ENCODE results near the gene SRC.

SRC gene

DNA sequence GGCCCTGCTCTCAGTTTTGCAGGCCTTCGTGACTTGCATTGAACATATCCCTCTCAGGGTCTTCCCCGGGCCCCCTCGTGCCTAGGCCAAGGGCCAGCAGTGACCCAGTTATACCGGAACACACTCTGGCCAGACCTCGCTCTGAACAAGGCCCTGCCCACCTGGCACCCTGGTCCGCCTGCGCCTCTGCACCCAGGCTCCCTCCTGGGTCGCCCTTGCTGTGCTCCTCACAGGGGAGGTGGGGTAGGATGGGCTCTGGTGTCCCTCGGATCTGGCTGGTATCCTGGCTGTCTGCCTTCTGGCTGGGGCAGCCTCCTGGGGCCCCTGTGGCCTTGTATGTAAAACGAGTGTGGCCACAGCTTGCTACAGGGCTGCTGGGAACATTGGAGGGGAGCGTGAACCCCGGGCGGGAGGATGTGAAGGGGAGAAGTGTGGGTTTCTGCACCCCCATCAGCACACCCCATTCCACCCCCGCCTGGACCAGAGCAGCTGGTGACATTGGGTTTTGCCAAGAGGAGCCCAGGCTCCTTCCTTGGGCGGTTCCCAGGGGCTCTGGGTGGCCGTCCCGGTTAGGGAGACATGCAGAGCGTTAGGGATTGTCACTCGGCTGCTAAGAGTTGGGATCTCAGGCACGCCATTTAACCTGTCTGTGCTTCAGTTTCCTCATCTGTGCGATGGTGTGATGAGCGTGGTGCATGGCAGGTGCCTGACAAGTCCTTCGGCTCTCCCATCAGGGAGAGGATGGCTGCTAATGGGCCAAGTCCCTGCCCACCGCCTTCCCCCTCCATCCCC lies 17.5 kb downstream of the SRC start:
- TF ChIP-seq SIN3A (IDR thresholded peaks at IDR 0.05; ENCODE audit: borderline replicate concordance, insufficient read depth, low read length) (no peak), POLR2AphosphoS5 (IDR thresholded peaks at IDR 0.05; ENCODE audit: low read depth, low read length) (no peak), REST (IDR thresholded peaks at IDR 0.05; ENCODE audit: insufficient read depth in 1 of 2, low read depth in 2 of 2, low read length in 2 of 2) (no peak), TAF1 (IDR thresholded peaks at IDR 0.05; ENCODE audit: borderline replicate concordance, insufficient read depth, low read length) (no peak), FOXP2 (optimal IDR thresholded peaks at IDR 0.05; ENCODE audit: borderline replicate concordance, extremely low read depth, extremely low read length, insufficient read depth) (no peak)

- TF ChIP-seq SIN3A (IDR thresholded peaks at IDR 0.05; ENCODE audit: borderline replicate concordance, insufficient read depth, low read length) (no peak), REST (IDR thresholded peaks at IDR 0.05; ENCODE audit: insufficient read depth in 1 of 2, low read depth in 2 of 2, low read length in 2 of 2) (no peak), FOXP2 (optimal IDR thresholded peaks at IDR 0.05; ENCODE audit: borderline replicate concordance, extremely low read depth, extremely low read length, insufficient read depth) (no peak), POLR2AphosphoS5 (IDR thresholded peaks at IDR 0.05; ENCODE audit: low read depth, low read length) (no peak), TAF1 (IDR thresholded peaks at IDR 0.05; ENCODE audit: borderline replicate concordance, insufficient read depth, low read length) (no peak)
These were observed 18.3 kb downstream of the SRC start for GRCh38 chr20:37364013-37364926.

DNA sequence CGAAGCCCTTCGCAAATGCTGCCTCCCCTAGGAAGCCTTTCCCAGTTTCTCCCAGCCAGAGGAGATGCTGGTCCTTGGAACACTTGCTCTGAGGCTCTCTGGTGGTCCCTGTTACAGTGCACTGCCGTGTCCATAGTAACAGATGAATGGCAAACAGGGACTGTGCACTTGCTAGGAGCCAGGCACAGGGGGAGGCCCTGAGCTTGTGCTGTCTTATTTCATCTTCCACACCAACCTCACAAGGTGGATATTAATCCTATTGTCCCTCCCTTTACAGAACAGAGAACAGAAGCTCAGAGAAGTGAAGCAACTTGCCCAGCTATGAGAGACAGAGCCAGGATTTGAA lies 19.0 kb downstream of the SRC start:
- no peak for TF ChIP-seq SIN3A (IDR thresholded peaks at IDR 0.05; ENCODE audit: borderline replicate concordance, insufficient read depth, low read length)
- TF ChIP-seq FOXP2 (optimal IDR thresholded peaks at IDR 0.05; ENCODE audit: borderline replicate concordance, extremely low read depth, extremely low read length, insufficient read depth) = no peak
- no peak for TF ChIP-seq POLR2AphosphoS5 (IDR thresholded peaks at IDR 0.05; ENCODE audit: low read depth, low read length)
- TF ChIP-seq TAF1 (IDR thresholded peaks at IDR 0.05; ENCODE audit: borderline replicate concordance, insufficient read depth, low read length) = no peak
- no peak for TF ChIP-seq REST (IDR thresholded peaks at IDR 0.05; ENCODE audit: insufficient read depth in 1 of 2, low read depth in 2 of 2, low read length in 2 of 2)

DNA sequence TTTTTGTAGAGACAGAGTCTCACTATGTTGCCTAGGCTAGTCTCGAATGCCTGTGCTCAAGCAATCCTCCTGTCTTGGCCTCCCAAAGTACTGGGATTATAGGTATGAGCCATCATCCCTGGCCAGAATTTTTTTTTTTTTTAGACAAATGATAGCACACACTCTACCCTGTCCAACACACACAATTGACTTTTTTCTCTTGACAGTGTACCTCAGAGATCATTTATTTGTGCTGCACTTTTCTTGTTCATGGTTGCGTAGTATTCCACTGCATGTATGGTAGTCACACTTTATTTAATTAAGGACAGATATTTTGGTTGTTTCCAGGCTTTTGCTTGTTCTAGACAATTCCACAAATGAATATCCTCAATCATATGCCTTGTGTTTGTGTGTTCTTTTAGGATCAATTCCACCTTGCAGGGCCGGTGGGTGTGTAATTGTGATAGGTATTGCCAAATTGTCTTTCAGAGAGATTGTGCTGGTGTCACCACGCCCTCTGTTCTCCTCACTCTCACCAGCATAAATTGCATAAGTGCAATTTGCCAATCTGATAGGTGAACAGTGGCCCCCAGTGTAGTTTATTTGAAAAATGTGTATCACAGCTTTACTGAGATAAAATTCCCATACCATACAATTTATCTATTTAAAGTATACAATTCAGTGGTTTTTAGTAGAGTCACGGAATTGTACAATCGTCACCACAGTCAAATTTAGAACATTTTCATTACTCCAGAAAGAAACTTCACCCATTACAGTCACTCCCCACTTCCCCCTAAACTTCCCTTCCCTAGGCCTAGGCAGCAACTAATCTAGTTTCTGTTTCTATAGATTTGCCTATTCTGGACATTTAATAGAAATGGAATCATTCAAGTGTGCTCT lies 20.1 kb downstream of the SRC start:
- TF ChIP-seq FOXP2 (optimal IDR thresholded peaks at IDR 0.05; ENCODE audit: borderline replicate concordance, extremely low read depth, extremely low read length, insufficient read depth) = no peak
- no peak for TF ChIP-seq POLR2AphosphoS5 (IDR thresholded peaks at IDR 0.05; ENCODE audit: low read depth, low read length)
- no peak for TF ChIP-seq TAF1 (IDR thresholded peaks at IDR 0.05; ENCODE audit: borderline replicate concordance, insufficient read depth, low read length)
- TF ChIP-seq SIN3A (IDR thresholded peaks at IDR 0.05; ENCODE audit: borderline replicate concordance, insufficient read depth, low read length) = no peak
- no peak for TF ChIP-seq REST (IDR thresholded peaks at IDR 0.05; ENCODE audit: insufficient read depth in 1 of 2, low read depth in 2 of 2, low read length in 2 of 2)
